ENCODE data around the gene CENPF. TPM values are rescaled to one million over a fixed set of nuclear protein-coding genes. Genes with fewer than 3 reads are reported as not detected.
"Not testable (repeated sequence)": the region's sequence is repeated elsewhere in the genome, so short reads cannot be mapped to it uniquely, and the experiment has no call there.

CENPF gene
- total RNA-seq, 5 donors from 2014 or later (not counting 1 experiment from before 2014, with no cell fraction given), result 3.1 to 6.7 (median 4.1) TPM

DNA sequence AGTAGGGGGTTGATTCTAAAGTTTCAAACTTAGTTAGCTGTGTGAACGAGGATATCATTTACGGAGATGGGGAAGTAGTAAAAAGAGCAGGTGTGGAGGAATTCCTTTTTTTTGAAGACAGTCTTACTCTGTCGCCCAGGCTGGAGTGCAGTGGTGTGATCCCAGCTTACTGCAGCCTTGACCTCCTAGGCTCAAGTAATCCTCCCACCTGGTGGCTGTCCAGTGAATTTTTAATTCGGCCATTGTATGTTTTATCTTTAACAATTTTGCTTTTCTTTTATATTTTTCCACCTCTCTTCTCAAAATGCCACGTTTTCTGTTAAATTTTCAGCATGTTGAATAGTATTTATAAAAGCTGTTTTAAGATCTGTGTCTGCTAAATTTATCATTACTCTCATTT is 12.3 kb upstream of the CENPF start:
- ATAC-seq (replicated peaks in 1 of 4) (no peak), DNase-seq (no peak)
- Mint-ChIP-seq H3K4me1 (no peaks in the 10 kb centered on the region), H3K36me3 (no peaks in the 10 kb centered on the region), H3K27me3 (peaks cover 3 to 9% of the 10 kb centered on the region in 2 donors), H3K4me3 (no peak overlapping the region), H3K9me3 (no peaks in the 10 kb centered on the region), H3K27ac (no peak overlapping the region)
- Histone ChIP-seq H3K27me3 (replicated peaks in 1 of 2; ENCODE audit: control insufficient read depth in 2 of 2, extremely low read depth in 1 of 2, insufficient read depth in 2 of 2, low read length in 1 of 2) (no peaks in the 10 kb centered on the region), H3K36me3 (ENCODE audit: control insufficient read depth in 2 of 2, extremely low read depth in 1 of 2, insufficient read depth in 1 of 2, low read length in 1 of 2) (no peaks in the 10 kb centered on the region), H3K4me1 (ENCODE audit: control insufficient read depth in 1 of 2, extremely low read depth in 1 of 2, insufficient read depth in 2 of 2, low read length in 2 of 2) (no peaks in the 10 kb centered on the region), H3K9me3 (no peaks in the 10 kb centered on the region), H3K4me3 (ENCODE audit: control insufficient read depth in 1 of 2, extremely low read depth in 1 of 2, low read length in 1 of 2) (no peak overlapping the region), H3K27ac (ENCODE audit: low read length) (no peak overlapping the region)
- POLR2A ChIA-PET, result interaction anchor here in 1 of 2 donors (0.7 kb wide), 1 partner anchor 648 kb away, joined by 3 read pairs; no protein-coding TSS in a partner anchor
- 73% methylated on average over 3 of the region's 5 CpGs for WGBS (ENCODE audit: insufficient coverage)
- CTCF ChIA-PET, result interaction anchor here in 1 of 2 donors (0.6 to 0.7 kb wide), 3 partner anchors 15 to 47 kb away, joined by 3 to 6 read pairs (median 3); no protein-coding TSS in a partner anchor

DNA sequence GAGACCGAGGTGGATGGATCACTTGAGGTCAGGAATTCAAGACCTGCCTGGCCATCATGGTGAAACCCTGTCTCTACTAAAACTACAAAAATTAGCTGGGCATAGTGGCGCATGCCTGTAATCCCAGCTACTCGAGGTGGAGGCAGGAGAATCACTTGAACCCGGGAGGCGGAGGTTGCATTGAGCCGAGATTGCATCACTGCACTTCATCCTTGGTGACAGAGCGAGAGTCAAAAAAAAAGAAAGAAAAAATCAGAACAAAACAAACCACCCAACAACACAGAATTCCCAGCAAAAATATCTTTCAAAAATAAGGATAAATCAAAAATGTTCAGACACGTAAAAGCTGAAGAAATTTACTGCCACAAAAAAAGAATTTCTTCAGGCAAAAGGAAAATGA is 11.1 kb upstream of the CENPF start:
- WGBS (ENCODE audit: insufficient coverage), result 100% methylated on average over 1 of the region's 8 CpGs
- not testable (repeated sequence) for ATAC-seq (replicated peaks in 1 of 4); H3K4me3 Mint-ChIP-seq

DNA sequence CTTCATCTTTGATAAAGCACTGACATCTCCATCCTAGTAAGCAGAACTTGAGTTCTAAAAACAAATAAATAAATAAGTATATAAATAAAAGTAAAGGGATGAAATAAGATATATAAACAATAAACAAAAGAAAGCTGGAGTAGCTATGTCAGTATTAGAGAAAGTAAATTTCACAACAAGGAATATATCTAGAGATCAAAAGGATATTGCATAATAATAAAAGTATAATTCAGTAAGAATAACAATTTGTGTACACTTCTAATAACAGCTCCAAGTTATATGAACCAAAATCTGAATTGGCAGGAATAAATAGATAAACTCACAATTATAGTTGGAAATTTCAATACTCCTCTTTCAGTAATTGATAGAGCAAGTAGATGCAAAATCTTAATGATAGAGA is 9.8 kb upstream of the CENPF start:
- H3K9me3 Mint-ChIP-seq, result no peaks in the 10 kb centered on the region
- Histone ChIP-seq H3K27ac (ENCODE audit: low read length) (no peak overlapping the region), H3K9me3 (no peaks in the 10 kb centered on the region), H3K4me1 (ENCODE audit: control insufficient read depth in 1 of 2, extremely low read depth in 1 of 2, insufficient read depth in 2 of 2, low read length in 2 of 2) (no peaks in the 10 kb centered on the region), H3K4me3 (ENCODE audit: control insufficient read depth in 1 of 2, extremely low read depth in 1 of 2, low read length in 1 of 2) (no peak overlapping the region), H3K27me3 (replicated peaks in 1 of 2; ENCODE audit: control insufficient read depth in 2 of 2, extremely low read depth in 1 of 2, insufficient read depth in 2 of 2, low read length in 1 of 2) (no peaks in the 10 kb centered on the region), H3K36me3 (ENCODE audit: control insufficient read depth in 2 of 2, extremely low read depth in 1 of 2, insufficient read depth in 1 of 2, low read length in 1 of 2) (no peaks in the 10 kb centered on the region)
- no peak overlapping the region for H3K4me3 Mint-ChIP-seq
- no peaks in the 10 kb centered on the region for H3K4me1 Mint-ChIP-seq
- ChIA-PET CTCF (interaction anchor here in 1 of 2 donors (0.6 to 0.7 kb wide), 2 partner anchors 54 to 145 kb away, joined by 3 to 9 read pairs; no protein-coding TSS in a partner anchor), POLR2A (interaction anchor here in 1 of 2 donors (0.7 kb wide), 1 partner anchor 263 kb away, joined by 6 read pairs; no protein-coding TSS in a partner anchor)
- no peaks in the 10 kb centered on the region for H3K36me3 Mint-ChIP-seq
- DNase-seq (no peak), ATAC-seq (replicated peaks in 1 of 4) (no peak)
- H3K27me3 Mint-ChIP-seq, result peaks cover 3 to 5% of the 10 kb centered on the region in 2 donors
- no peak overlapping the region for H3K27ac Mint-ChIP-seq

More for the DNA sequence above, 11.1 kb upstream of the CENPF start:
- ChIA-PET POLR2A (interaction anchor here in 1 of 2 donors (0.6 kb wide), 1 partner anchor 19 kb away, joined by 3 read pairs; no protein-coding TSS in a partner anchor), CTCF (interaction anchor here in 1 of 2 donors (0.6 kb wide), 1 partner anchor 67 kb away, joined by 3 read pairs; no protein-coding TSS in a partner anchor)
- H3K36me3 ChIP-seq (ENCODE audit: control insufficient read depth in 2 of 2, extremely low read depth in 1 of 2, insufficient read depth in 1 of 2, low read length in 1 of 2); H3K4me1 ChIP-seq (ENCODE audit: control insufficient read depth in 1 of 2, extremely low read depth in 1 of 2, insufficient read depth in 2 of 2, low read length in 2 of 2); H3K27ac ChIP-seq (ENCODE audit: low read length); H3K9me3 ChIP-seq; H3K27me3 Mint-ChIP-seq; H3K27me3 ChIP-seq (replicated peaks in 1 of 2; ENCODE audit: control insufficient read depth in 2 of 2, extremely low read depth in 1 of 2, insufficient read depth in 2 of 2, low read length in 1 of 2); H3K4me1 Mint-ChIP-seq; H3K27ac Mint-ChIP-seq; H3K4me3 ChIP-seq (ENCODE audit: control insufficient read depth in 1 of 2, extremely low read depth in 1 of 2, low read length in 1 of 2); H3K9me3 Mint-ChIP-seq; H3K36me3 Mint-ChIP-seq; DNase-seq: not testable (repeated sequence)

DNA sequence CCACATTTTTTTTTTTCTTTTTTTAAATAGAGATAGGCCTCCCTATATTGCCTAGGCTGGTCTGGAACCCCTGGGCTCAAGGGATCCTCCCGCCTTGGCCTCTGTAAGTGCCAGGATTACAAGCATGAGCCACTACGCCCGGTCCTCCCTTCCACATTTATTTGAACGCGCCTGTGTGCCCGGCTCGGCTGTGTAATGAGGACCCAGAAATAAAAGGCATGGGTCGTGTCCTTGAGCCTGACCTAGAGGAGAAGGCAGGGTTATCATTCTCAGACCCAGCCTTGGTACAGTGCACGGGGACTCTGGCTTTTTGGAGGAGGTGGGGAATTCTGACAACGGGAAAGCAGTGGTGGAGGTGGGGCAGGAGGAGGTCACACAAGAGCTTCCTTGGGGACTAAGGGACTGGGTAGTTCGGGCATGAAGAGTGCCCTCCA is 841 bp downstream of the CENPF start:
- H3K27ac Mint-ChIP-seq, result no peak overlapping the region
- 0% methylated on average over 10 of the region's 11 CpGs for WGBS (ENCODE audit: insufficient coverage)
- ChIA-PET POLR2A (no interaction called here), CTCF (interaction anchor here in 1 of 2 donors (0.5 to 2.5 kb wide), 3 partner anchors 25 to 272 kb away, joined by 3 to 5 read pairs (median 4); no protein-coding TSS in a partner anchor)
- Histone ChIP-seq H3K36me3 (ENCODE audit: control insufficient read depth in 2 of 2, extremely low read depth in 1 of 2, insufficient read depth in 1 of 2, low read length in 1 of 2) (no peaks in the 10 kb centered on the region), H3K4me1 (ENCODE audit: control insufficient read depth in 1 of 2, extremely low read depth in 1 of 2, insufficient read depth in 2 of 2, low read length in 2 of 2) (peaks cover 3 to 8% of the 10 kb centered on the region in 2 experiments), H3K9me3 (no peaks in the 10 kb centered on the region), H3K4me3 (ENCODE audit: control insufficient read depth in 1 of 2, extremely low read depth in 1 of 2, low read length in 1 of 2) (peak overlapping the region; percentile 75 to 79), H3K27ac (ENCODE audit: low read length) (no peak overlapping the region), H3K27me3 (replicated peaks in 1 of 2; ENCODE audit: control insufficient read depth in 2 of 2, extremely low read depth in 1 of 2, insufficient read depth in 2 of 2, low read length in 1 of 2) (no peaks in the 10 kb centered on the region)
- ATAC-seq (replicated peaks in 1 of 4) (no peak), DNase-seq (peak in 1 of 35 experiments; percentile 9)
- H3K9me3 Mint-ChIP-seq, result no peaks in the 10 kb centered on the region
- no peaks in the 10 kb centered on the region for H3K36me3 Mint-ChIP-seq
- peak overlapping the region; percentile 79 to 93 (median 92) for H3K4me3 Mint-ChIP-seq
- no peaks in the 10 kb centered on the region for H3K27me3 Mint-ChIP-seq
- peaks cover 18 to 21% (median 19%) of the 10 kb centered on the region in 3 donors for H3K4me1 Mint-ChIP-seq

DNA sequence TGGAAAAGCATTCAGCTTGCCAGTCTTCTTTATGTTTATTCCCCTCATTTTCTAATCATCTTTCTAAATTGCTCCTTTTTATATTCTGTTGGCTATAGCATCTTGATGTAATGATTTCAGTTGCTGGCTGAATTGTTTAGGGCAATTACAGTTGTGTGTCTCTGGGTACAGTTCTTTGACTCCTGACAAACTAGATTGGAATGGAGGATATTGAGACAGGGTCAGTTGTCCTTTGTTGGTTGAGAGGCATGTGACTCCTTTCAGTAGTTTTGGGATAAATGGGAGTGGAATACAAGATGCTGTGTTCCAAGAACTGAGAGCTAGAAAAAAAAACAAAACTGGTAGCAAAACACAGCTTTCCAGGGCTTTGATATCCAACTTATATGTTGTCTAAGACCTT is 1.5 kb downstream of the CENPF start:
- Histone ChIP-seq H3K27ac (ENCODE audit: low read length) (no peak overlapping the region), H3K4me3 (ENCODE audit: control insufficient read depth in 1 of 2, extremely low read depth in 1 of 2, low read length in 1 of 2) (no peak overlapping the region), H3K9me3 (no peaks in the 10 kb centered on the region), H3K27me3 (replicated peaks in 1 of 2; ENCODE audit: control insufficient read depth in 2 of 2, extremely low read depth in 1 of 2, insufficient read depth in 2 of 2, low read length in 1 of 2) (no peaks in the 10 kb centered on the region), H3K36me3 (ENCODE audit: control insufficient read depth in 2 of 2, extremely low read depth in 1 of 2, insufficient read depth in 1 of 2, low read length in 1 of 2) (no peaks in the 10 kb centered on the region), H3K4me1 (ENCODE audit: control insufficient read depth in 1 of 2, extremely low read depth in 1 of 2, insufficient read depth in 2 of 2, low read length in 2 of 2) (peaks cover 3 to 8% of the 10 kb centered on the region in 2 experiments)
- Mint-ChIP-seq H3K4me3 (peak overlapping the region; percentile 79 to 93 (median 92)), H3K36me3 (no peaks in the 10 kb centered on the region), H3K9me3 (no peaks in the 10 kb centered on the region), H3K4me1 (peaks cover 18 to 21% (median 19%) of the 10 kb centered on the region in 3 donors), H3K27ac (no peak overlapping the region), H3K27me3 (no peaks in the 10 kb centered on the region)
- ChIA-PET CTCF (interaction anchor here (0.7 to 2.5 kb wide), 3 partner anchors 12 to 925 kb away, joined by 3 to 5 read pairs (median 4); no protein-coding TSS in a partner anchor), POLR2A (interaction anchor here in 1 of 2 donors (0.7 kb wide), 1 partner anchor 140 kb away, joined by 3 read pairs; no protein-coding TSS in a partner anchor)
- DNase-seq, result no peak
- ATAC-seq (replicated peaks in 1 of 4), result no peak

DNA sequence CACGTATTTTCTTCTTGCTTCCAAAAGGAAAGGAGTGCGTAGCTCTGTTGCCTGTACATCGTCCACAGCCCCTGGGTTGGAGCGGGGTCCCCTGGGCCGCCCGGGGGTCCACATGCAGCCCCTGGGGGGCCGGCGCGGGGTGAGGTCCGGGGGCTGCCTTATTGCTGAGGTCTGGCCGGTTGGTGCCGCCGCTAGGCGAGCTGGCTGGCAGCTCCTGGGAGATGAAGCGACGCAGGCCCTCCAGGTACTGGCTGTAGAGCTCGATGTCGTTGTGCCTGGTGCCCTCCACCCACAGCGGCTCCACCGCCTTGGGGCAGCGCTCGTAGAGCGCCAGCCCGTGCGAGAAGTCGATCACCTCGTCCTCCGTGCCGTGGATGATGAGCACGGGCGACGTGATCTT is 2.5 kb downstream of the CENPF start:
- H3K4me1 Mint-ChIP-seq, result peaks cover 18 to 21% (median 19%) of the 10 kb centered on the region in 3 donors
- not testable (repeated sequence) for H3K27ac ChIP-seq (ENCODE audit: low read length); H3K27ac Mint-ChIP-seq; ATAC-seq (replicated peaks in 1 of 4); H3K4me3 ChIP-seq (ENCODE audit: control insufficient read depth in 1 of 2, extremely low read depth in 1 of 2, low read length in 1 of 2); H3K27me3 ChIP-seq (replicated peaks in 1 of 2; ENCODE audit: control insufficient read depth in 2 of 2, extremely low read depth in 1 of 2, insufficient read depth in 2 of 2, low read length in 1 of 2); H3K27me3 Mint-ChIP-seq; H3K36me3 Mint-ChIP-seq; H3K9me3 ChIP-seq; H3K4me3 Mint-ChIP-seq; H3K4me1 ChIP-seq (ENCODE audit: control insufficient read depth in 1 of 2, extremely low read depth in 1 of 2, insufficient read depth in 2 of 2, low read length in 2 of 2); DNase-seq; H3K9me3 Mint-ChIP-seq; H3K36me3 ChIP-seq (ENCODE audit: control insufficient read depth in 2 of 2, extremely low read depth in 1 of 2, insufficient read depth in 1 of 2, low read length in 1 of 2)
- WGBS (ENCODE audit: insufficient coverage), result 98% methylated on average over 29 of the region's 32 CpGs
- ChIA-PET POLR2A (interaction anchor here in 1 of 2 donors (0.6 kb wide), 1 partner anchor 935 kb away, joined by 6 read pairs; no protein-coding TSS in a partner anchor), CTCF (interaction anchor here (0.6 to 2.5 kb wide), 5 partner anchors 11 to 924 kb away, joined by 3 to 5 read pairs (median 4); no protein-coding TSS in a partner anchor)

Data from T-cell (primary cell).